Stimulated activated CD8-positive, alpha-beta memory T cell treated with anti-CD3 and anti-CD28 coated beads, Interleukin-15, amount 100 ng/mL, for 24 hours (primary cell): ENCODE measurements around the gene FAM117A.
A peak's percentile ranks its signal among the peaks of the same experiment; 100 is the strongest.

Source experiments
- DNase-seq: peaks from one replicate; pipeline ENCODE4 v3.0.0-alpha.2; 2020; ENCODE audit warnings: low read depth

Gene FAM117A

GRCh38 chr17:49763735-49764558, at the start of gene FAM117A:
FAM117A (minus strand) TSS chr17:49764131; CDS start chr17:49764087, 44 bp downstream.
- DNase-seq: peak; percentile 65

GRCh38 chr17:49809056-49809455, 45.1 kb upstream of the FAM117A start:
- DNase-seq: no peak

- no peak for DNase-seq
Observed at GRCh38 chr17:49798738-49799137, 34.8 kb upstream of the FAM117A start.

GRCh38 chr17:49798182-49798581, 34.3 kb upstream of the FAM117A start:
- DNase-seq: no peak

GRCh38 chr17:49795372-49795771, 31.4 kb upstream of the FAM117A start:
- no peak for DNase-seq

GRCh38 chr17:49793309-49793708, 29.4 kb upstream of the FAM117A start:
- DNase-seq: no peak

- no peak for DNase-seq
Observed at GRCh38 chr17:49789243-49789578, 25.3 kb upstream of the FAM117A start.

- peak; percentile 95 for DNase-seq
Observed at GRCh38 chr17:49788478-49789242, 24.7 kb upstream of the FAM117A start, which contains the start of gene KAT7. KAT7 (plus strand) TSS chr17:49788681; CDS start chr17:49788835, 154 bp downstream.

- no peak for DNase-seq
Observed at GRCh38 chr17:49787884-49788477, 24.1 kb upstream of the FAM117A start.

- DNase-seq: no peak
Observed at GRCh38 chr17:49784636-49785035, 20.7 kb upstream of the FAM117A start.

GRCh38 chr17:49783791-49784190, 19.9 kb upstream of the FAM117A start:
- no peak for DNase-seq

- DNase-seq: no peak
Observed at GRCh38 chr17:49783071-49783715, 19.3 kb upstream of the FAM117A start.

GRCh38 chr17:49779739-49780231, 15.9 kb upstream of the FAM117A start:
- no peak for DNase-seq

GRCh38 chr17:49779156-49779738, 15.3 kb upstream of the FAM117A start:
- DNase-seq: no peak

GRCh38 chr17:49777563-49777962, 13.6 kb upstream of the FAM117A start:
- DNase-seq: no peak

- no peak for DNase-seq
Observed at GRCh38 chr17:49776551-49777300, 12.8 kb upstream of the FAM117A start.

GRCh38 chr17:49775546-49776260, 11.8 kb upstream of the FAM117A start:
- no peak for DNase-seq

- DNase-seq: no peak
Observed at GRCh38 chr17:49766918-49767530, 3.1 kb upstream of the FAM117A start.

- DNase-seq: no peak
Observed at GRCh38 chr17:49764559-49765180, 739 bp upstream of the FAM117A start.
